ENCODE data around the gene ANTXRL. TPM values are rescaled to one million over a fixed set of nuclear protein-coding genes. Genes with fewer than 3 reads are reported as not detected.

Gene ANTXRL
- total RNA-seq, result not detected in 2 replicates

DNA sequence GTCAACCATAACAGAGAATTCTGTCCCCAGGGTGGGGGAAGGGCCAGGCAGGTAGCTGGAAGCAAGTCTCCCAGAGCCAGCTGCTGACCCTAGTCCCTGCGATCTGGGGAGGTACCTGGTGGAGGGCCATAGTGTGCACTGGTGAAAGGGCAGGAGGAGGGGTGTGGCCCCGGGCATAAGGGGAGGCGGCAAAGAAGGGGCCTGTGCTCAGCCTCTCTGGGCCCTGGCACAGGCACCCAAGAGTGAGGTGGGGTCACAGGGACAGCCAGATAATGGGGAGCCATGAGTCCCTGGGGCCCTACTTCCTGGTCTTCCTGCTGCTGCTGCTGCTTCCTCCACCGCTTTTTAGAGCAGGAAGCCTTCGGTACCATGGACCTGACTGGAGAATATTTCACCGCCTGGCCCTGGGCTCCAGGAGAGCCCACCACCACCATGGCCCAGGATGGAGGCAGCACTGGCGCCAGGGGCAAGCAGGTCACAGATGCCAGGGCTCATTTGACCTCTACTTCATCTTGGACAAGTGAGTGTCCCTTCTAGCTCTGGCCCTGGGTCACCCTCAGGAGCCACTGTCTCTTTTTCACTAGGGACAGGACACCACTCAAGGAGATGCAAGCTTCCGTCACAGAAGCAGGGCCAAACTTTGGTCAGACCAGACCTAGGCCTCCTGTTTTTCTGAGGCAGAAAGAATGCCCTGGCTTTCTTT, at the start of gene ANTXRL:
TSS of gene ANTXRL (plus strand) at position 7 of the 703 bp plus-strand sequence. CDS start at position 273, 266 bp downstream.

DNA sequence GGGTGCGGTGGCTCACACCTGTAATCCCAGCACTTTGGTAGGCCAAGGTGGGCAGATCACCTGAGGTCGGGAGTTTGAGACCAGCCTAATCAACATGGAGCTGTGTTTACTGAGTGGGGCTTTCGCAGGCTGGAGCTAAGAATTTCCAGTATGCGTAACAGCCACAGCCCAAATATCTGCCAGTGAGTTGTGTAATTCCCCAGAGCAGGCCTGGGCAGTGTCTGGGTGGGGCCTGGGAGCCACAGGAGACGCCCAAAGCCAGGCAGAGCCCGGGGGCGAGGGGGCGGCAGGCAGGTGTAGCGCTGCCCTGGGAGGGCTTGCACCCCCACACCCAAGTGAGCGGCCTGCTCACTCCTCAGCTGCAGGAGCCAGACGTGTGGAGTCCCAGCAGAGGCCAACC, 88.6 kb downstream of the ANTXRL start, which contains the start of gene ANXA8L1:
TSS of gene ANXA8L1 (plus strand) at position 371 of the 400 bp plus-strand sequence. CDS start 76 bp downstream, outside the sequence.

Other genes starting within 250 kb of the ANTXRL start
- not detected in 2 replicates for gene MSMB, start 240.7 kb upstream of the ANTXRL start, total RNA-seq
- gene ANXA8L1, start 88.8 kb downstream of the ANTXRL start, total RNA-seq, result not detected in 2 replicates
- not detected in 2 replicates for gene NPY4R, start 179.0 kb downstream of the ANTXRL start, total RNA-seq